Suppressor macrophage (primary cell): ENCODE results near the gene SSBP1.
"Not testable (repeated sequence)": the region's sequence is repeated elsewhere in the genome, so short reads cannot be mapped to it uniquely, and the experiment has no call there.

Experiments used
- DNase-seq, 4 experiments: peaks; one replicate each; pipeline ENCODE4 v3.0.0-alpha.2; 2020 to 2022

Gene SSBP1

GRCh38 chr7:141709749-141710148 is 28.4 kb upstream of the SSBP1 start:
- DNase-seq, result no peak

- no peak for DNase-seq
Observed at GRCh38 chr7:141710301-141710700, 27.9 kb upstream of the SSBP1 start.

DNA sequence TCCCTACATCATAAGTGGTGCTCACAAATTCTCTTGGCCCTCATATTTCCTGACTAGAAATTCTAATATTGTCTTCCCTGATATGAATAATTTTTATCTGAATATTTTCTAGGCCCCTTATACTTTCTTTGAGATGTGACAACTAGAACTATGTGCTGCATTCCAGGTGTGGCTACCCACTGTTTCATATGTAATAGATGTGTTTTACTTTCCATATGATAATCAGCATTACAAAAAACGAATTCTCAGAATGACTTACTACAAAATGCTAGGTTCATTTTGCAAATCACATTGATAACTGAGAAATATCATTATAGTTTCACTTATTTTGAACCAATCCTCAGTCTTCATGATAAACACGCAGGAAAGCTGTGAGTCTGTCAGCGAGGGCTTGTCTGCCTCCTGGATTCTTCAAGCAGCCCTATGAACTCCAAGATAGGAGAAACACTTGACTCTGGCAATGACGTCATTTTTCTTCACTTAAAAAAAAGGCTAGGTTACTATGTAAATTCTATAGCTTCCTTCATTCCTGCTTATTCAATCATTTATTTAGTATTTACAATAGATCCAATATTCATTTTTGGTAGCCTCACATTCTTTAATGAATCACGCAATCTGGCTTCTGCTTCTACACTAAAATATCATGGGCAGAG is 25.4 kb upstream of the SSBP1 start:
- DNase-seq, result no peak

DNA sequence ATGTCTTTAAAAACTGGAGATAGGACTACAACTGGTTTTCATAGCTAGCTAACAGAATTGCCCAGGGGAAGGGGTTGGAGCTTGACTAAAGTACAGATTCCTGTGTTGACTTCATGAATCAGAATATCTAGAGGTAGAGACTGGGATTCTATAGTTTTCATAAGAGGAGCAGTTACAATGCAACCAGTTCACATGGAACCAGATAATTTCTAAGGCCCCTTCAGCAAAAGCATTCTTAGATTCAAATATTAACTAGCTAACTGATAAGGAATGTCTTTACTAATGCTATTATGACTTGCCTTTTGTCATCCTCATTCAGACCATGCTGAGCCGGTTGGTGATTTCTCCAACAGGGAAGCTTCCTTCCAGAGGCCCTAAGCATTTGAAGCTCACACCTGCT is 24.3 kb upstream of the SSBP1 start:
- DNase-seq, result no peak

DNA sequence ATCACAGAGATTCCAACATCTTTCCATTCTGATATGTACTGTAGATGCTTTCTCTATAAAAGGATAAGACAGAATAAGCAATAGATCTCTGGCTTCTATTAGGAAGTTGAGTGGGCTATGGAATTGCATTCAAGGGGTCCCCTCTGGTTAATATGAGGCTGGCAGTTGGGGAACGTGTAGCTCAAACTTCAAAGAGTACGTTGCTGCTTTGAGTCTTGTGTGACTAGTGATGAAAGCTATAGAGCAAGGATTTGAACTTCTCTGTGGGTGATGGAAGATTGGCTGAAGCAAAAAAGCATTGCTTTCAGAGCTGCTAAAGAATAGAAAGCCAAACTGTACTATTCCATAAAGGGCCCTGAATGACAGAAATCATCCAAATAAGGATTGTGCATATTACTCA is 23.6 kb upstream of the SSBP1 start:
- DNase-seq, result no peak

DNA sequence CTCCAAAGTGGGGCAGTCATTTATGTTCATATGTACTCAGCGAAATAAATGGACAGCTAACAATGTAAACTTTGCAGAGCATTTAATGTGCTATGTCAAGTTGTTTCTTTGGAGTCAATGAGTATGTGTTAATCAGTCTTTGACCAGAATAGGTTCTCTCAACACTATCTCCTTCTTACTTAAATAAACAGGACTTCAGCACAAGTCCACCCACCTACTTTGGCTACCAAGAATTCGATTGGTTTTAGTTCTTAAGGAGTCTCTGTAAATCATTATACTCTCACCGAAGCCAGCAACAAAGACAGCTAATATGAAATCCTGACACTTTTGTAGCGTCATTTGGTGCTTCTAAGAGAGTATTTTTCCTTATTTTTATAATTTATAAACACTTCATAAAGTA is 23.1 kb upstream of the SSBP1 start:
- no peak for DNase-seq

DNA sequence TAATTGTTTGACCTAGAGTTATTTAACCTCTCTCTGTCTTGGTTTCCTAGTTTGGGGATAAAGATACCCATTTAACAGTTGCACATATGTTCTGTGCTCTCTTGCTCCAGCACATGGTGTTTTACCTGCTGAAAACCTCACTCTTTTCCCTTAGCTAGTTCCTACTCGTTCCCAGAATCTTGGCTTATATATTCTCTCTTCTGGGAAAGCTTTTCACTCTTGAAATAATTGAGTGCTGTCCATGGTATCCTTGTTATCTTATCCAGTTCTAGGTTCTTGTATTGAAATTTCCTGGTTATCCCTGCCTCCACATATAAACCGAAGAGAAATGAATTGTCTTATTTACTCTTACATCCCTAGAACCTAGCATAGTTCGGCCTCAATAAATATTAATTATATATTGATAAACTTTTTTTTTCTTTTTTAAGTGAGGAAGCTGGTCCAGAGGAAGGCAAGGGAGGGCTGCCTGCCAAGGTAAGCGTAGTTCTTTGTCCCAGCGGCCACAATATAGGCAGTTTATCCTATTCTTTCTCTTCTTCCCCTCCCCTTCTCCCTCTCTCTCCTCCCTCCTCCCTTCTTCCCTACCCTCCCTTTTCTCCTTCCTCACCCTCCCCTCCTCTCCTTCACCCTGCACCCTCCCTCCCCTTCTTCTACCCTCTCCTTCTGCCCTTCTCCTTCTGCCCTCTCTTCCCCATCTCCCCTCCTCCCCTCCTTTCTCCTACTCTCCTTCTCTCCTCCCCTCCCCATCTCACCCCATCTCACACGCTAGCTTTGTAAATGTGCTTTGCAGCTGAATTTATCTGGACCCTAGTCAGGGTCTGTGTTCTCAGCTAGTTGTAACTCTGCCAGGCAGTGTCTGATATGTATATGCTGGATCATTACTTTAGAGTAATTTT is 22.1 kb upstream of the SSBP1 start:
- DNase-seq, result no peak

- no peak for DNase-seq
Observed at GRCh38 chr7:141717450-141717849, 20.7 kb upstream of the SSBP1 start.

GRCh38 chr7:141722529-141722928 is 15.6 kb upstream of the SSBP1 start:
- DNase-seq, result no peak

GRCh38 chr7:141729020-141729419 is 9.1 kb upstream of the SSBP1 start:
- DNase-seq, result no peak

- no peak for DNase-seq
Observed at GRCh38 chr7:141731476-141732149, 6.5 kb upstream of the SSBP1 start.

GRCh38 chr7:141737118-141737835 is 881 bp upstream of the SSBP1 start:
- peak; percentile 9 to 41 (median 36) for DNase-seq

DNA sequence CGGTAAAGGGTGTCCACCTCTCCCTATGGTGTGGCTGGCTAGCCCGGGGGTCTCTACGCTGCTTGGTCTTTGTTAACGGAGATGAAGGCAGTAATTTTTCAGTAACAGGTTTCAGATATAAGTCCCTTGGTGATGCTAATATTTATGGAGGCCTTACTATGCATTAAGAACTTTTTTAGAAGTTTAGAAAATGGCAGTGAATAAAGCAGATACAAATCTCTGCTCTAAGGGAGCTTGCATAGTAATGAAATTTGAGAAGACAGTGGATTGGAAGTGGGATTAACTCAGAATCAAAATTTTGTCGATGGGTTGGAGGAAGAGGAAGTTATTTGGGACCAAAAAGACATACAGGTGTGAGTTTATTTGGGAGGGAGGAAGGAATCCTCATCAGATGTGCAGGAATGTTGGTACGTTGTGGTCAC is 445 bp downstream of the SSBP1 start:
- DNase-seq, result no peak

DNA sequence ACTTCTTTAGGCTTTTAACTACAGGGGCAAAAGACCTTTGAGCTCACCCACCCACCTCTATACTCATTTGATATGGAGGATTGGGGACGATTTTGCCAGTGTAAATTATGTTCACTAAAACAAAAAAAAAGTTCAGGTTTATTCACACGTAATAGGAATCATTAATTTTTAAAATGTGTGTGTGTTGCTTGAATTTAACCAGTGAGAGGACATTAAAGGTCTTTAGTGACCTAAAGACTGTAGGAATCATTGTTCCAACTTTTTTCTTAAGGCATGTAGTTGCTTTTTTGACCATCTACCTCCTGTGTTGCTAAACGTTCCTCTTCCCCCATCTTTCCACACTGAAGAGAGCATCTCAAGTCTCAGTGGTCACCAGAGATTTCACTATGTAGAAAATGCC is 1.1 kb downstream of the SSBP1 start:
- no peak for DNase-seq

DNA sequence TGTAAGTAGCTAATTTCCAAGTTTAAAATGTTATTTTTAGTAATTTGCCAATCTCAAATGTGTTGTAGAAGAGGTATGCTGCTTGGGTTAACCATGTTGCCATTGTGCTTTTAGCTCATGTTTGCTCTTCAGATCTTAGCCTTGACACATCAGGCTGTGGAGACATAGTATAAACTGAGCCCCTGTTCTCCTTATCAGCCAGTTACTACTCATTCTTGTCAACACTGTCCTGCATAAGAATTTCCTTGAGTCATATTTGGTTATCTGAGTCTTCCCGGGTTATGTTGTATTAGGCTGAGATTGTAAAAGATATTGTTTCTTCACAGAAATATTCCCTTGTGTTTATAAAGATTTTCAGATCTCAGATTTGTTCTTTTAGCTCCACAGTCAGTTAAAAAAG is 4.1 kb downstream of the SSBP1 start:
- DNase-seq, result no peak

DNA sequence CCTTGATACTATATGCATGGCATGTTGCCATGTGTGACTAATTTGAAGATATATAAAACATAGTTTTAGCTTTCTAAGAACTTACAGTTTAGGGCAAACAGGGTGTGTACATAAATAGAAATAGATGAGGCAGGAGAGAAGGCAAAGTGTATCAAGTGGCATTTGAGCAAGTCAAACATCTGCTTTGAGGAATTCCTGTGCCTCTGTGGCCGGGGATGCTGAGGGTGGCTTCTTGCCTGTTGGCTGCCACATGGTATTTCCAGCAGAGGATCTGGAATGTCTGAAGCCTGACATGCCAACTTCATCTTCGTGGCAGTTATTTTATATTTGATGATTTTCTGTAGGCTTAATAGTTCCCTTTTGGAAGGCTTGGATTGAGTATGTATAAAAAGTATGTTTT is 6.0 kb downstream of the SSBP1 start:
- DNase-seq, result no peak

DNA sequence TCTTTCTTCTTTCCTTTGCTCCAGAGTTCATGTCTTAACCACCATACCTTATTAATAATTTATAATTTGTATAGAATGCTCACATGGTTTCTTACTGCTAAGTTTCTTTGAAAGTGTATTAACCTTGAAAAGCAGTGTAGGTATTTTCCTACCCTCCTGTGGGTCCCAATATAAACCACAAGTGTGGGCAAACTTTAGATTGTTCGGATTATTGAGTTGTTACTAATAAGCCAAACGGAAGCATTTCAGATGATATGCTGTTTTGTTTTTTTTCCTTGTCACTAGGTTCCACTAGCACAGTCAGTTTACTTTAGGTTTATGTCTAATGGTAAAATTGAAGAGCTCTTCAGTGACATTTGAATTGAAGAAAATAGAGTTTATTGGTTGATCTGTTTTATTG is 10.2 kb downstream of the SSBP1 start:
- no peak for DNase-seq

- DNase-seq, result peak in 2 of 4 experiments; percentile 11 to 22
Observed at GRCh38 chr7:141751904-141752303, 13.7 kb downstream of the SSBP1 start.

DNA sequence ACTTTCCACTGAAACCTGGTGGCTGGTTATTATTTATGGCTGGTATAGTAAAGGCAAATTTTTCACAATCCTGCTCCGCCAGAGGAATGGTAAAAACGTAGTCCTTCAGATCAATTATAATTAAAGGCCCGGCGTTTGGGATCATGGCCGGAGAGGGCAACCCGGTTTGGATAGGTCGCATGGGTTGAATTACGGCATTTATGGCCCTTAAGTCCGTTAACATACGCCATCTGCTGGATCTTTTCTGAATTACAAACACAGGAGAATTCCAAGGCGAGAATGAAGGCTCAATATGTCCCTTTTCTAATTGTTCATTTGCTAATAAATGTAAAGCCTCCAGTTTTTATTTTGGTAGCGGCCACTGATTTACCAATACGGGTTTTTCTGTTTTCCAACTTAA is 14.5 kb downstream of the SSBP1 start:
- DNase-seq, result peak; percentile 4 to 15 (median 6)

GRCh38 chr7:141754939-141755338 is 16.8 kb downstream of the SSBP1 start:
- peak; percentile 20 to 61 (median 42) for DNase-seq

DNA sequence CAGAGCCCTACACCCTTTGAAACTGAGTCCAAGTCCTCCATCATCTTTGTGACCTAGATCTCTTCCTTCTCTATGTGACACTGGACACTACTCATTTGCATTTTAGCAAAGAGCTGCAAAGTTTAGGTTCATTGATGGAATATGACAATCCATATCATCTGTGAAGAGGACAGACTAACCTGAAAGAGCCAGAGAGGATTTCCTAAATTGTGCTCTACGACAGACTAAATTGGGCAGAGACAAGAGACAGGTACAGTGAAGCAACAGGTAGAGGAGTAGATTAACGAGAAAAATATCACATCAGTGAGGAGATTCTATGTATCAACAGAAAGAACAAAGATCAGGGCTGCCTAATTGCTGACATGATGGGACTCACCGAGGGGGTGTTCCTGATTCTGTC is 25.6 kb downstream of the SSBP1 start, which contains the start of gene TAS2R3:
Gene TAS2R3, plus strand, starts transcription at position 301 of the 400 bp plus-strand sequence. Its CDS starts 62 bp downstream, at position 363.
- DNase-seq, result no peak

GRCh38 chr7:141770083-141770583 is 32.0 kb downstream of the SSBP1 start:
- DNase-seq, result not testable (repeated sequence)
